ENCODE results near the gene ROBO1. TPM values are rescaled to one million over a fixed set of nuclear protein-coding genes. Genes with fewer than 3 reads are reported as not detected.

Gene ROBO1
- polyA plus RNA-seq, 1 donor (not counting 4 experiments of a cell fraction or from before 2014, with no cell fraction given): 27.1 TPM

GRCh38 chr3:78880603-78881461, 887.0 kb downstream of the ROBO1 start:
- Histone ChIP-seq H3K4me2 (ENCODE audit: control insufficient read depth, extremely low read depth, insufficient read depth, low read depth, low read length) (no peak overlapping the region), H3K79me2 (ENCODE audit: control insufficient read depth, insufficient read depth, low read length) (peaks cover 1% of the 10 kb centered on the region), H3K9me1 (ENCODE audit: control insufficient read depth, extremely low read depth, insufficient read depth, low read length) (no peaks in the 10 kb centered on the region), H3K27ac (ENCODE audit: control insufficient read depth, insufficient read depth, low read length) (no peak overlapping the region), H3K4me3 (ENCODE audit: control insufficient read depth in 2 of 3, extremely low read depth in 1 of 3, insufficient read depth in 2 of 3, low read depth in 1 of 3, low read length in 3 of 3) (no peak overlapping the region), H3K36me3 (ENCODE audit: control insufficient read depth in 2 of 2, extremely low read depth in 1 of 2, insufficient read depth in 2 of 2, low read length in 2 of 2) (no peaks in the 10 kb centered on the region), H3K9ac (ENCODE audit: control insufficient read depth, extremely low read depth, insufficient read depth, low read length) (no peak overlapping the region), H4K20me1 (ENCODE audit: control insufficient read depth, extremely low read depth, insufficient read depth, low read length) (no peaks in the 10 kb centered on the region), H3K27me3 (ENCODE audit: control insufficient read depth, extremely low read depth, insufficient read depth, low read length) (no peaks in the 10 kb centered on the region), H3K9me3 (ENCODE audit: control insufficient read depth, low read depth, low read length) (no peaks in the 10 kb centered on the region), H2AFZ (ENCODE audit: control insufficient read depth, low read length) (no peak overlapping the region), H3K4me1 (ENCODE audit: control insufficient read depth, extremely low read depth, insufficient read depth, low read length) (peaks cover 3% of the 10 kb centered on the region)
- dilution Hi-C loops (cut with MboI; ENCODE audit: extremely low pct_ligation_motif_present, low sequenced_read_pairs): no loop called here
- DNase-seq (ENCODE audit: low read depth, low spot score): no peak
- TF ChIP-seq EZH2 (IDR thresholded peaks at IDR 0.05; ENCODE audit: low read length) (no peak), CTCF (optimal IDR thresholded peaks at IDR 0.05 in 1 of 3, IDR thresholded peaks at IDR 0.05 in 1 of 3, conservative IDR thresholded peaks at IDR 0.05 in 1 of 3; ENCODE audit: extremely low read depth in 1 of 3, insufficient read depth in 2 of 3, low read length in 3 of 3) (no peak)
- FAIRE-seq: no peak

- no peak overlapping the region for H3K9ac ChIP-seq (ENCODE audit: control insufficient read depth, extremely low read depth, insufficient read depth, low read length)
- no peaks in the 10 kb centered on the region for H3K9me3 ChIP-seq (ENCODE audit: control insufficient read depth, low read depth, low read length)
- no peak overlapping the region for H3K4me2 ChIP-seq (ENCODE audit: control insufficient read depth, extremely low read depth, insufficient read depth, low read depth, low read length)
- DNase-seq (ENCODE audit: low read depth, low spot score) (no peak), FAIRE-seq (no peak)
- no peaks in the 10 kb centered on the region for H3K36me3 ChIP-seq (ENCODE audit: control insufficient read depth in 2 of 2, extremely low read depth in 1 of 2, insufficient read depth in 2 of 2, low read length in 2 of 2)
- H3K4me3 ChIP-seq (ENCODE audit: control insufficient read depth in 2 of 3, extremely low read depth in 1 of 3, insufficient read depth in 2 of 3, low read depth in 1 of 3, low read length in 3 of 3): no peak overlapping the region
- no peak overlapping the region for H2AFZ ChIP-seq (ENCODE audit: control insufficient read depth, low read length)
- H4K20me1 ChIP-seq (ENCODE audit: control insufficient read depth, extremely low read depth, insufficient read depth, low read length): no peaks in the 10 kb centered on the region
- H3K4me1 ChIP-seq (ENCODE audit: control insufficient read depth, extremely low read depth, insufficient read depth, low read length): peaks cover 7% of the 10 kb centered on the region
- H3K27me3 ChIP-seq (ENCODE audit: control insufficient read depth, extremely low read depth, insufficient read depth, low read length): no peaks in the 10 kb centered on the region
- dilution Hi-C loops (cut with MboI; ENCODE audit: extremely low pct_ligation_motif_present, low sequenced_read_pairs): no loop called here
- TF ChIP-seq CTCF (optimal IDR thresholded peaks at IDR 0.05 in 1 of 3, IDR thresholded peaks at IDR 0.05 in 1 of 3, conservative IDR thresholded peaks at IDR 0.05 in 1 of 3; ENCODE audit: extremely low read depth in 1 of 3, insufficient read depth in 2 of 3, low read length in 3 of 3) (no peak), EZH2 (IDR thresholded peaks at IDR 0.05; ENCODE audit: low read length) (no peak)
- no peaks in the 10 kb centered on the region for H3K9me1 ChIP-seq (ENCODE audit: control insufficient read depth, extremely low read depth, insufficient read depth, low read length)
- no peaks in the 10 kb centered on the region for H3K79me2 ChIP-seq (ENCODE audit: control insufficient read depth, insufficient read depth, low read length)
- no peak overlapping the region for H3K27ac ChIP-seq (ENCODE audit: control insufficient read depth, insufficient read depth, low read length)
Observed at GRCh38 chr3:78879295-78879860, 888.4 kb downstream of the ROBO1 start.
